HG03460 (cell line): ENCODE data around the gene ENAM.
"Not testable (repeated sequence)": the region's sequence is repeated elsewhere in the genome, so short reads cannot be mapped to it uniquely, and the experiment has no call there.

Experiments
- ATAC-seq: cut with Tn5 transposase; IDR thresholded peaks from one replicate; pipeline ENCODE4 v1.9.1; 2021; ENCODE audit not compliant: unreplicated experiment

Gene ENAM

GRCh38 chr4:70676554-70677090, 48.1 kb downstream of the ENAM start:
- ATAC-seq: no peak

GRCh38 chr4:70678383-70678999, 49.9 kb downstream of the ENAM start:
- peak; percentile 78 for ATAC-seq

GRCh38 chr4:70680934-70681333, 52.4 kb downstream of the ENAM start:
- ATAC-seq: no peak

GRCh38 chr4:70681704-70682103, 53.2 kb downstream of the ENAM start:
- ATAC-seq: no peak

GRCh38 chr4:70682142-70682541, 53.6 kb downstream of the ENAM start:
- not testable (repeated sequence) for ATAC-seq

- ATAC-seq: no peak
These were observed 58.8 kb downstream of the ENAM start for GRCh38 chr4:70687392-70687791.

- ATAC-seq: peak; percentile 90
These were observed 59.6 kb downstream of the ENAM start, which contains the start of gene UTP3 for GRCh38 chr4:70687821-70688794. Gene UTP3, plus strand, starts transcription at chr4:70688532. Its CDS starts 146 bp downstream, at chr4:70688678.

- ATAC-seq: peak; percentile 1
These were observed 60.3 kb downstream of the ENAM start for GRCh38 chr4:70688795-70689231.

GRCh38 chr4:70691661-70692060, 63.1 kb downstream of the ENAM start:
- no peak for ATAC-seq

- ATAC-seq: not testable (repeated sequence)
These were observed 66.1 kb downstream of the ENAM start for GRCh38 chr4:70694633-70695032.
